IMR-90 (cell line): Measurements from ENCODE around the gene NKPD1. TPM values are rescaled to one million over a fixed set of nuclear protein-coding genes. Genes with fewer than 3 reads are reported as not detected.

Source experiments
- ATAC-seq: fragments of 200-7000 bp; cut with Tn5 transposase; 2 replicates; pipeline ENCODE4 v1.9.1; 2020; ENCODE audit warnings: low read depth, mild to moderate bottlenecking, moderate library complexity
- BruUV-seq: library from RNA; stranded (reverse); fragments of 400-500 nt; replicated peaks from 2 replicates; lab custom pipeline; 2021; lab: Mats Ljungman, UMichigan
- CTCF ChIA-PET: fragments of 300-600 bp; formaldehyde crosslinking; extraction: SDS; loops from one replicate; lab custom pipeline; 2021; ENCODE audit warnings: antibody characterized with exemption; lab: Yijun Ruan, JAX
- POLR2A ChIA-PET: fragments of 300-600 bp; sonication (Branson Sonifier 250); formaldehyde crosslinking; loops from one replicate; lab custom pipeline; 2022; ENCODE audit warnings: antibody characterized with exemption; ENCODE audit not compliant: unreplicated experiment; lab: Charles Lee
- DNase-seq: peaks from one replicate; pipeline ENCODE4 v3.0.0; 2013
- H2AFZ ChIP-seq: replicated peaks from 2 replicates; pipeline ENCODE3; 2013; ENCODE audit warnings: low read length, mild to moderate bottlenecking; ENCODE audit not compliant: poor library complexity
- H2AK5ac ChIP-seq: 2 replicates; pipeline ENCODE4 v1.6.1; 2013; ENCODE audit warnings: low read depth, low read length, inconsistent platforms
- H2AK9ac ChIP-seq: replicated peaks from 2 replicates; pipeline ENCODE3; 2013; ENCODE audit warnings: mild to moderate bottlenecking, low read depth, low read length, moderate library complexity; ENCODE audit not compliant: poor library complexity
- H2BK120ac ChIP-seq: 2 replicates; pipeline ENCODE4 v1.6.1; 2013; ENCODE audit warnings: low read depth, low read length, inconsistent platforms
- H2BK15ac ChIP-seq: 3 replicates; pipeline ENCODE4 v1.6.1; 2013; ENCODE audit warnings: low read depth, low read length, inconsistent platforms
- H2BK20ac ChIP-seq: 2 replicates; pipeline ENCODE4 v1.6.1; 2013; ENCODE audit warnings: low read depth, mild to moderate bottlenecking, inconsistent platforms, low read length, moderate library complexity
- H2BK5ac ChIP-seq: 2 replicates; pipeline ENCODE4 v1.6.1; 2013; ENCODE audit warnings: mild to moderate bottlenecking, low read depth, low read length, inconsistent platforms; ENCODE audit not compliant: poor library complexity, severe bottlenecking
- H3K14ac ChIP-seq: replicated peaks from 2 replicates; pipeline ENCODE4 v1.6.1; 2013; ENCODE audit warnings: low read depth, low read length, inconsistent platforms
- H3K18ac ChIP-seq: 2 replicates; pipeline ENCODE4 v1.6.1; 2013; ENCODE audit warnings: low read depth, low read length, control low read depth
- H3K23ac ChIP-seq: 2 replicates; pipeline ENCODE4 v1.6.1; 2013; ENCODE audit warnings: low read depth, low read length, inconsistent platforms
- H3K27ac ChIP-seq: 2 replicates; pipeline ENCODE4 v1.5.1; 2013; ENCODE audit warnings: mild to moderate bottlenecking, control low read depth, low read length; ENCODE audit not compliant: insufficient read depth
- H3K27me3 ChIP-seq: 2 replicates; pipeline ENCODE4 v1.6.1; 2013; ENCODE audit warnings: low read length; ENCODE audit not compliant: control insufficient read depth, insufficient read depth
- H3K36me3 ChIP-seq: 2 replicates; pipeline ENCODE4 v1.6.1; 2013; ENCODE audit warnings: low read length, mixed read lengths; ENCODE audit not compliant: control insufficient read depth, insufficient read depth
- H3K4ac ChIP-seq: 2 replicates; pipeline ENCODE4 v1.6.1; 2013; ENCODE audit warnings: low read depth, low read length, inconsistent platforms
- H3K4me1 ChIP-seq: 2 replicates; pipeline ENCODE4 v1.6.1; 2013; ENCODE audit warnings: low read length, mixed read lengths; ENCODE audit not compliant: control insufficient read depth, insufficient read depth
- H3K4me2 ChIP-seq: 2 replicates; pipeline ENCODE4 v1.6.1; 2013; ENCODE audit warnings: low read depth, mild to moderate bottlenecking, control low read depth, low read length, moderate library complexity
- H3K4me3 ChIP-seq: 2 replicates; pipeline ENCODE4 v1.5.1; 2013; ENCODE audit warnings: low read depth, mild to moderate bottlenecking, control low read depth, low read length, moderate library complexity; ENCODE audit not compliant: insufficient read depth
- H3K56ac ChIP-seq: 2 replicates; pipeline ENCODE4 v1.6.1; 2013; ENCODE audit warnings: low read length, inconsistent platforms; ENCODE audit not compliant: insufficient read depth; ENCODE audit errors: extremely low read depth
- H3K79me1 ChIP-seq, 2 experiments: 2 replicates each; pipeline ENCODE4 v1.6.1; 2013; ENCODE audit warnings: low read length in 2 of 2, inconsistent platforms in 1 of 2, low read depth in 1 of 2
- H3K9ac ChIP-seq: 2 replicates; pipeline ENCODE4 v1.6.1; 2013; ENCODE audit warnings: low read depth, low read length, control low read depth
- H3K9me1 ChIP-seq: 2 replicates; pipeline ENCODE4 v1.6.1; 2013; ENCODE audit warnings: low read length, inconsistent platforms; ENCODE audit not compliant: insufficient read depth
- H3K9me3 ChIP-seq: 2 replicates; pipeline ENCODE4 v1.6.1; 2013; ENCODE audit warnings: low read length; ENCODE audit not compliant: control insufficient read depth, insufficient read depth
- H4K20me1 ChIP-seq: 2 replicates; pipeline ENCODE4 v1.6.1; 2013; ENCODE audit warnings: low read length, inconsistent platforms; ENCODE audit not compliant: insufficient read depth
- H4K5ac ChIP-seq: 2 replicates; pipeline ENCODE4 v1.6.1; 2013; ENCODE audit warnings: mild to moderate bottlenecking, low read depth, low read length, control low read depth
- H4K8ac ChIP-seq, 2 experiments: 2 replicates each; pipeline ENCODE4 v1.6.1; 2013; ENCODE audit warnings: low read depth in 2 of 2, low read length in 2 of 2, control low read depth in 1 of 2, inconsistent platforms in 1 of 2
- H4K91ac ChIP-seq: 2 replicates; pipeline ENCODE4 v1.6.1; 2013; ENCODE audit warnings: low read depth, low read length, inconsistent platforms; ENCODE audit not compliant: insufficient read depth
- CTCF ChIP-seq: conservative IDR thresholded peaks from 2 replicates; pipeline ENCODE4 v1.5.1; 2012; ENCODE audit warnings: mild to moderate bottlenecking, low read depth, low read length, improper control_type of control experiment
- FOS ChIP-seq: fragments of 150-350 bp; IDR thresholded peaks from 2 replicates; pipeline ENCODE4 v1.6.1; 2016; ENCODE audit warnings: low read depth, low read length
- MAFK ChIP-seq: IDR thresholded peaks from 2 replicates; pipeline ENCODE4 v1.6.1; 2012; ENCODE audit warnings: low read depth, low read length, improper control_type of control experiment
- NFE2L2 ChIP-seq: fragments of 150-350 bp; IDR thresholded peaks from 2 replicates; pipeline ENCODE4 v1.6.1; 2016; ENCODE audit warnings: low read depth, mild to moderate bottlenecking, low read length
- RFX5 ChIP-seq: IDR thresholded peaks from 2 replicates; pipeline ENCODE4 v1.8.0; 2012; ENCODE audit warnings: low read depth, mild to moderate bottlenecking, low read length, moderate library complexity
- USF2 ChIP-seq: fragments of 150-350 bp; IDR thresholded peaks from 2 replicates; pipeline ENCODE4 v1.6.1; 2017; ENCODE audit warnings: mild to moderate bottlenecking, antibody characterized with exemption, low read length, low read depth
- WGBS, 2 experiments: methylation state at CpG; one replicate each; pipeline versions ENCODE4 v1.1.5 to v1.1.7; 2013; ENCODE audit warnings: missing lambda C conversion rate in 2 of 2; ENCODE audit not compliant: insufficient read length in 1 of 2; ENCODE audit errors: extremely low coverage in 2 of 2; 5-methylcytosine and 5-hydroxymethylcytosine counted together
- dilution Hi-C: fragments of 300-500 bp; cut with HindIII; formaldehyde crosslinking; loops from one replicate; pipeline ENCODE4 v1.14.3; 2018; ENCODE audit warnings: low sequenced_read_pairs; ENCODE audit not compliant: unreplicated experiment
- in situ Hi-C: fragments of 300-500 bp; cut with MboI; formaldehyde crosslinking; loops from 3 replicates; pipeline ENCODE4 v1.14.3; 2019; ENCODE audit warnings: low sequenced_read_pairs, inconsistent platforms, mixed read lengths
- intact Hi-C: fragments of 100-400 bp; cut with micrococcal nuclease; formaldehyde crosslinking; loops from 2 replicates; pipeline ENCODE4 v1.10.0; 2022
- polyA plus RNA-seq, 3 experiments: library from polyadenylated mRNA; depleted of rRNA; stranded (reverse); fragments of >200 nt; gene quantifications; 2 replicates each; pipeline ENCODE4 v1.2.3, GENCODE V29; 2012; ENCODE audit warnings: low replicate concordance in 1 of 3
- total RNA-seq: library from RNA; depleted of rRNA; stranded (reverse); fragments of >200 nt; gene quantifications from 2 replicates; pipeline ENCODE4 v1.2.3, GENCODE V29; 2012
- TF ChIP-seq, protein P1 (sequence below): fragments of 150-350 bp; IDR thresholded peaks from 2 replicates; pipeline ENCODE4 v1.6.1; 2016; ENCODE audit warnings: low read depth, mild to moderate bottlenecking, low read length, moderate library complexity, borderline replicate concordance

NKPD1 gene
- total and polyA plus RNA-seq, 2 of the 4 experiments (the other 2 are of a cell fraction) = under 0.01 to 0.09 TPM

DNA sequence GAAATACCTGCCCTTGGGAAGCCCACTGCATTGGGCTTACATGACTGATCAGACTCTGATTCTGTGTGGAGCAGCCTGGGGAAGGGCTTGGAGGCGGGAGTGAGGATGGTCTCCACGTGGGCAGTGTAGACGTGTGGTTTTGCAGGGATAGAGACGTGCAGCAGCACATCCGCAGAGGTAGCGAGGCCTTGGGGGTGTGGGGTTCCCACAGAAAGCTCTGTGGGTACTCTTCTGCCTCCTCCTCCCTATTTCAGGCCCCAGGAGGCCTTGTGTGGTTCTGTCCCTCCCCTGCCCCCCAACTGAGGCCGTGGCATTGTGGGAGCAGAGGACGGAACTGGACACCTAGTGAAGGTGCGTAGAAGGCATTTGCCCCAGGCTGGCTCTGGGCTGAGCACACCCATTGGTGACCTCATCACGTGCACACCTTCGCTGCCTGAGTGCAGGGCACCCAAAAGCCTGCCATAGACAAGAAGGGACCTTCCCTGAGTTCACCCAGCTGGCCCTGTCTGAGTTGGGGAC is 38.9 kb downstream of the NKPD1 start:
- BruUV-seq = no TSS peak
- no peaks in the 10 kb centered on the region; the same call in 1 of the 2 replicates for H3K4me1 ChIP-seq
- H3K79me1 ChIP-seq = peaks cover 39 to 89% of the 10 kb centered on the region in 2 experiments
- ChIA-PET CTCF (no interaction called here), POLR2A (no interaction called here)
- no peaks in the 10 kb centered on the region for H3K27me3 ChIP-seq
- H3K9me1 ChIP-seq = peaks cover 3% of the 10 kb centered on the region; the same call in 1 of the 2 replicates
- no peak overlapping the region for H4K8ac ChIP-seq
- H3K9me3 ChIP-seq = no peaks in the 10 kb centered on the region
- H2AFZ ChIP-seq = no peak overlapping the region
- H3K56ac ChIP-seq = no peak overlapping the region
- H4K20me1 ChIP-seq = peaks cover 88% of the 10 kb centered on the region
- H3K4ac ChIP-seq = no peak overlapping the region
- DNase-seq = no peak
- no peak overlapping the region for H3K18ac ChIP-seq
- no peak overlapping the region for H4K91ac ChIP-seq
- H3K14ac ChIP-seq = no peak overlapping the region
- no peak for ATAC-seq
- H2AK9ac ChIP-seq = no peak overlapping the region
- no peak overlapping the region for H3K9ac ChIP-seq
- 93% methylated on average over 3 of the region's 11 CpGs; no CpG with 5 or more reads in 1 of the 2 experiments for WGBS, 2 experiments
- no peak overlapping the region for H2AK5ac ChIP-seq
- dilution Hi-C loops = no loop called here
- H3K4me2 ChIP-seq = no peak overlapping the region
- H4K5ac ChIP-seq = no peak overlapping the region
- H2BK5ac ChIP-seq = no peak overlapping the region
- H2BK120ac ChIP-seq = no peak overlapping the region
- no peak overlapping the region for H3K4me3 ChIP-seq
- no peak overlapping the region for H2BK20ac ChIP-seq
- H3K23ac ChIP-seq = no peak overlapping the region
- H3K36me3 ChIP-seq = peaks cover 2% of the 10 kb centered on the region; the same call in 1 of the 2 replicates
- no peak for TF ChIP-seq FOS
- no peak for TF ChIP-seq MAFK
- no peak for TF ChIP-seq RFX5
- TF ChIP-seq CTCF = no peak
- TF ChIP-seq NFE2L2 = no peak
- TF ChIP-seq USF2 = no peak
- TF ChIP-seq, protein P1, sequence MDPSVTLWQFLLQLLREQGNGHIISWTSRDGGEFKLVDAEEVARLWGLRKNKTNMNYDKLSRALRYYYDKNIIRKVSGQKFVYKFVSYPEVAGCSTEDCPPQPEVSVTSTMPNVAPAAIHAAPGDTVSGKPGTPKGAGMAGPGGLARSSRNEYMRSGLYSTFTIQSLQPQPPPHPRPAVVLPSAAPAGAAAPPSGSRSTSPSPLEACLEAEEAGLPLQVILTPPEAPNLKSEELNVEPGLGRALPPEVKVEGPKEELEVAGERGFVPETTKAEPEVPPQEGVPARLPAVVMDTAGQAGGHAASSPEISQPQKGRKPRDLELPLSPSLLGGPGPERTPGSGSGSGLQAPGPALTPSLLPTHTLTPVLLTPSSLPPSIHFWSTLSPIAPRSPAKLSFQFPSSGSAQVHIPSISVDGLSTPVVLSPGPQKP = no peak
- in situ Hi-C loops = no loop called here
- no peak overlapping the region for H3K27ac ChIP-seq
- no peak overlapping the region for H2BK15ac ChIP-seq
- intact Hi-C loops = no loop called here
